GM12872 (cell line): ENCODE data around the gene MED27.

ENCODE experiments used
- CTCF ChIP-seq: IDR thresholded peaks from 3 replicates; pipeline ENCODE4 v1.5.1; 2011; ENCODE audit warnings: low read depth, mild to moderate bottlenecking, low read length, moderate library complexity; ENCODE audit not compliant: insufficient read depth

MED27 gene

GRCh38 chr9:131867611-131868192 is 212.0 kb downstream of the MED27 start:
- no peak for TF ChIP-seq CTCF

DNA sequence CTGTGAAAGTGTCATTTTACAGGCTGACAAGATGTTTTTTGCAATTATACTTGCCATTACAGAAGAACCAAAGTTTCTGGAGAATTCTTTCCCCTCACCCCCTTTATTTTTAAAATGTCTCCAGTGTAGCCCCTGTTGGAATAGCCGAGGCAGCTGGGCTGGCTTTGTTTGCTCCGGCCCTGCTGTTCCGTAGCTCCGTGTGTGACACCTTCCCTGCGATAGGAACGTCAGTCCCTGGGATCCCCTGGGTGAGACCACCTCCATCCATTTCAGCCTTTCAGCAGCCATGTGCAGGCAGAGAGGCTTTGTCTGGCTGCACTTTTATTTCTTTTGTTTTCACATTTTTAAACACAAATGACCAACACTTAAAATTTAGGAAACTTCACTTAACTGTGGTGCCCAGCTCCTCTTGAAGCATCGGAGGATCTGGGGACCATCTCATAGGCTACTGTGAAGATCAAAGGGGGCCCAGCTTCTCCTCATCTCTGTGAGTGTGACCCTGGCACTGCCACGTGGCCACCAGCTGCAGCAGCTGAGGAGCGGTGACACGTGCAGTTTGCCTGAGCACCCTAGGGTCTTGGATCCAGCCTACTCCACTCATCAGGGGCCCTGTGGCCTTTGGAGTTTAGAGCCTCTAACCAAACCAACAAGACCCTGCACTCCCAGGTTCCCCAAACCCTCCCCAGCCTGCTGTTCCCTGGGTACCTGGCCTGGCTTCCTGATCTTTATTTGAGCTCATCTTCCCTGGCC is 214.0 kb downstream of the MED27 start:
- TF ChIP-seq CTCF = no peak

DNA sequence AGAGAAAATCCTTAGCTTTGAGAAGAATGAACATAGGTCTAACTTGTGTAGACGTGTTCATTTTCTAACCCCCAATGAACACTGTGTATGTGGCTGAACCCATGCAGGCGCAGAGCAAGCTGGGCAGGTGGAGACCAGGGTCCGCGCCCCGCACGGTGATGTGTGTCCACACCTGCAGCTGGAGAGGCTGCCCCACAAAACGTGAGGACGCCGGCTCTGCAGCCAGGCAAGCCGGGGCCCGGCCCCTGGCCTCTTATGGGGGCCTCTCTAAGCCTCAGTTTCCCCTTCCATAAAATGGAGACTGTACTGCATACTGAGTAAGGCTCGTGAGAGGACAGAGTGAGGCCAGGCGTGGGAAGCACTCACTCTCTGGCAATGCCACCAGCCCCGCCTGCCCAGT is 215.1 kb downstream of the MED27 start:
- no peak for TF ChIP-seq CTCF

GRCh38 chr9:131863306-131863896 is 216.3 kb downstream of the MED27 start:
- no peak for TF ChIP-seq CTCF

DNA sequence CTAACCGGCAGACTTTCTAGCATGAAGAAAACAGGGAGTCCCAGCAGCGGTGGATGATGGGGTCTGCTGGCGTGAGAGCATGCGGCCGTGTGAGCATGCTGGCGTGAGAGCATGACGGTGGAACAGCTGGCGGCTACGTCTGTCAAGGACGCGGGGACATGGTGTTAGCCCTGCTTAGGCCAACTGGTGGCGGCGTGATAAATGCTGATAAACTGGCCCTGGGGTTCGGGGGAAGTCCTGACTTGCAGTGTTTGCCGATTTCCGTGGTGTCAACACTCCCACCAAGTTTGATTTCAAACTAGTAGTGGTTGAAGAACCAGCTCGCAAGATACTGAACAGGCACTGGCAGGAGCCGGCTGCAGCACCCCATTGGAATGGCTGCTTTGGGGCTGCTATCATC is 217.4 kb downstream of the MED27 start:
- no peak for TF ChIP-seq CTCF

DNA sequence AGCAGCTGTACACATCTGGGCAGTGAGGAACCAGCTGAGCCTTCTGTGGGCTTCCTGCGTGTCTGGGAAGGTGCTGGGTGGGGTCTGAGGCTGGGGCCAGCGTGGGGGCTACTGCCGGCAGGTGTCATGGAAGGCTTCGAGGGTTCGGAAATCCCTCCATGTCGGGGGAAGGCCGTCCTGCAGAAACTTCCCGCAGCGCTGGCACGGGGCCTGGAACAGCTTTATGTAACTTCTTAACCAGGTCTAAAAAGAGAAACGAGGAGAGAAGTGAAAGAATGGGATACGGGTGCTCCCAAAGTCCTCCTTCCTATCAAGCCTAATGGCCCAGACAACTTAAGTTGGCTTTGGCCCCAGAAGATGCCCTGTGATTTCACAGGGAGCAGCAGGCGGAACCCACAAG is 219.2 kb downstream of the MED27 start:
- TF ChIP-seq CTCF = no peak

DNA sequence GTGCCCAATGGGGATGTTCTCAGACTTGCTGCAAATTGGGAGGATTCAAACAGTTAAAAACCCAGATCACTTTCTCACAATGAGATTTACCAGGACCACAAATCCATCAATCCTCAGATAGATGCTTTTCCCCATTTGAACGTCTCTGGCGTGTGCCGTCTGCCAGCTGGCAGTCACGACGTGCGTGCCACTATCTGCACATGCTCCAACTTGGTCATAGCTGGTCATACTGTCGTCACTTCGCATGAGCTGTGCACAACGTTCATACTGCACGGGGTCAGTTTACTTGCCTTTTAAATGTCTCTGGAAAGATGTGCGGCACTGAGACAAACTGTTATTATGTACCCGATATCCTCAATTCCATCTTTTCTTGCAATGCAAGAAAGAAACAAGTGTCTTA is 221.5 kb downstream of the MED27 start:
- TF ChIP-seq CTCF = no peak
